Trophoblast cell (in vitro differentiated cells and primary cell): ENCODE results near the gene ERG28.

ENCODE experiments used
- DNase-seq, 2 donors: peaks; one replicate each; pipeline ENCODE4 v3.0.0-alpha.2; 2016
- H2AFZ ChIP-seq: 2 replicates; pipeline ENCODE4 v1.6.1; 2013; ENCODE audit warnings: low read length, moderate library complexity, mild to moderate bottlenecking; ENCODE audit not compliant: insufficient read depth, poor library complexity
- H2AK5ac ChIP-seq: 2 replicates; pipeline ENCODE4 v1.6.1; 2013; ENCODE audit warnings: mild to moderate bottlenecking, low read length
- H2BK120ac ChIP-seq: 2 replicates; pipeline ENCODE4 v1.6.1; 2013; ENCODE audit warnings: low read length, mild to moderate bottlenecking, moderate library complexity; ENCODE audit not compliant: insufficient read depth, poor library complexity
- H2BK12ac ChIP-seq: 2 replicates; pipeline ENCODE4 v1.6.1; 2013; ENCODE audit warnings: mild to moderate bottlenecking, low read length, moderate library complexity
- H2BK5ac ChIP-seq: 2 replicates; pipeline ENCODE4 v1.6.1; 2013; ENCODE audit warnings: low read length, low read depth, moderate library complexity, mild to moderate bottlenecking; ENCODE audit not compliant: poor library complexity
- H3K14ac ChIP-seq: 2 replicates; pipeline ENCODE4 v1.6.1; 2013; ENCODE audit warnings: mild to moderate bottlenecking, low read length
- H3K18ac ChIP-seq: 2 replicates; pipeline ENCODE4 v1.6.1; 2013; ENCODE audit warnings: mild to moderate bottlenecking, low read length
- H3K23ac ChIP-seq: 2 replicates; pipeline ENCODE4 v1.6.1; 2013; ENCODE audit warnings: low read length
- H3K27ac ChIP-seq: 2 replicates; pipeline ENCODE4 v1.5.1; 2013; ENCODE audit warnings: low read depth, mild to moderate bottlenecking, inconsistent platforms, low read length, moderate library complexity
- H3K27me3 ChIP-seq: 2 replicates; pipeline ENCODE4 v1.6.1; 2013; ENCODE audit warnings: inconsistent platforms, mild to moderate bottlenecking, low read length, moderate library complexity; ENCODE audit not compliant: insufficient read depth
- H3K36me3 ChIP-seq, 2 experiments: 1 replicate in 1 of 2; 2 replicates in 1 of 2; pipeline ENCODE4 v1.6.1; 2013; ENCODE audit warnings: low read length in 2 of 2, mild to moderate bottlenecking in 2 of 2, moderate library complexity in 1 of 2; ENCODE audit not compliant: insufficient read depth in 2 of 2, control insufficient read depth in 1 of 2
- H3K4ac ChIP-seq: 2 replicates; pipeline ENCODE4 v1.6.1; 2013; ENCODE audit warnings: low read depth, mild to moderate bottlenecking, low read length, moderate library complexity
- H3K4me1 ChIP-seq, 2 experiments: 1 replicate in 1 of 2; 2 replicates in 1 of 2; pipeline ENCODE4 v1.6.1; 2013; ENCODE audit warnings: low read length in 2 of 2, mild to moderate bottlenecking in 2 of 2, moderate library complexity in 1 of 2; ENCODE audit not compliant: insufficient read depth in 2 of 2, control insufficient read depth in 1 of 2
- H3K4me2 ChIP-seq: 2 replicates; pipeline ENCODE4 v1.6.1; 2013; ENCODE audit warnings: inconsistent platforms, mild to moderate bottlenecking, low read length, moderate library complexity
- H3K4me3 ChIP-seq: 2 replicates; pipeline ENCODE4 v1.5.1; 2013; ENCODE audit warnings: mild to moderate bottlenecking, low read depth, low read length, inconsistent platforms
- H3K79me1 ChIP-seq: one replicate; pipeline ENCODE4 v1.6.1; 2013; ENCODE audit warnings: low read length
- H3K79me2 ChIP-seq: 2 replicates; pipeline ENCODE4 v1.6.1; 2013; ENCODE audit warnings: low read length, mild to moderate bottlenecking; ENCODE audit not compliant: control insufficient read depth, insufficient read depth, poor library complexity
- H3K9ac ChIP-seq: 2 replicates; pipeline ENCODE4 v1.6.1; 2013; ENCODE audit warnings: mild to moderate bottlenecking, low read length
- H3K9me3 ChIP-seq: 2 replicates; pipeline ENCODE4 v1.6.1; 2013; ENCODE audit warnings: low read depth, mild to moderate bottlenecking, control low read depth, inconsistent platforms, low read length; ENCODE audit not compliant: insufficient read depth
- H4K12ac ChIP-seq: 2 replicates; pipeline ENCODE4 v1.6.1; 2013; ENCODE audit warnings: low read depth, mild to moderate bottlenecking, low read length, moderate library complexity
- H4K8ac ChIP-seq: 2 replicates; pipeline ENCODE4 v1.6.1; 2013; ENCODE audit warnings: low read depth, mild to moderate bottlenecking, low read length, moderate library complexity
- H4K91ac ChIP-seq: one replicate; pipeline ENCODE4 v1.6.1; 2013; ENCODE audit warnings: low read depth, mild to moderate bottlenecking, low read length, moderate library complexity
- WGBS: extraction: QIAGEN DNeasy Blood & Tissue Kit; methylation state at CpG from one replicate; pipeline ENCODE4 v1.1.7; 2013; ENCODE audit warnings: missing lambda C conversion rate; ENCODE audit not compliant: insufficient read length, insufficient coverage; ENCODE audit errors: extremely low coverage; 5-methylcytosine and 5-hydroxymethylcytosine counted together

ERG28 gene

DNA sequence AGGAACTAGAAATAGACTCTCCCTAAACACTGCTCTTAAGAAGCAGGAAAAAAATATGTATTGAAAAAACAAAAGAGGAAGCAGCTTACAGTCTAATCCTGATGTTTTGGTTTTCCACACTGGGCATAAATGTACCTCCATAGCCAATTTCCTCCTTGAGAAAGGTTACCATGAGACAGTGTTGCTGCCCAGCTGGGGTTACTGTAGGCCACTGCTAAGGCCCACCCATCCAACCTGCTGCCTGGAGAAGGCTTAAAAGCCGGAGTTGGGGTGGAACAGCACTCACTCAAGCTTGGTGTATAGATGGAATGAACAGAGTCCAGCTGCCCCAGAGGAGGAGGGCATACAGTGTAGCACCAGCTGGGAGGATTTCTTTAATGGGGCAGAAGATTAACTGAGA is 41.1 kb downstream of the ERG28 start:
- Histone ChIP-seq H2BK12ac (no peak overlapping the region), H3K4me1 (peaks cover 0 to 3% of the 10 kb centered on the region in 2 experiments), H4K91ac (no peak overlapping the region), H2BK5ac (no peak overlapping the region), H3K4ac (no peak overlapping the region), H3K4me2 (no peak overlapping the region), H3K23ac (no peak overlapping the region), H3K9ac (no peak overlapping the region), H3K79me1 (no peaks in the 10 kb centered on the region), H3K14ac (no peak overlapping the region), H4K12ac (no peak overlapping the region), H3K4me3 (no peak overlapping the region), H2AK5ac (no peak overlapping the region), H3K79me2 (no peaks in the 10 kb centered on the region), H2BK120ac (no peak overlapping the region), H2AFZ (no peak overlapping the region), H3K27me3 (no peaks in the 10 kb centered on the region), H3K36me3 (no peaks in the 10 kb centered on the region), H3K27ac (no peak overlapping the region), H4K8ac (no peak overlapping the region), H3K9me3 (no peaks in the 10 kb centered on the region), H3K18ac (no peak overlapping the region)
- DNase-seq: no peak
- WGBS: no CpG with 5 or more reads among the region's 1 CpG

DNA sequence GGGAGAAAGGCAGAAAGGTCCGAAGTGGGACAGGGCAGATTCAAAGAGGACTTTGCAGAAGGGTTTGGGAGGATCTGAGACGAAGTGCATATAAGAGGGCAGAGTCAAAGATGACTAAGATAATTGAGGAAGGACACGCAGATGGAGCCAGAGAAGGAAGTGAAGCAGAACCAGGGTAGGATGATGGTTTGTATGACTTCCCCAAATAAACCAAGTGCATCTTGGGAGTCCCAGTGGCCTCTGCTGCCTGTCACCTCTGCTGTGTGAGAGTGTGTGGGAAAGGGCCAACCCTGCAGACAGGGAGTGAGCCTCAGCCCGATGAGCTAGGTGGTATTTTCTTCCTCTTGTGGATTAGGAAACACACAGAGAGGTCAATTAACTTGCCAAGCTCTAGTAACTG is 45.5 kb downstream of the ERG28 start:
- no peak overlapping the region for H2AK5ac ChIP-seq
- no peak overlapping the region for H2BK12ac ChIP-seq
- H3K14ac ChIP-seq: no peak overlapping the region
- H3K79me2 ChIP-seq: no peaks in the 10 kb centered on the region
- H3K79me1 ChIP-seq: no peaks in the 10 kb centered on the region
- no peak overlapping the region for H3K23ac ChIP-seq
- WGBS: no CpG with 5 or more reads among the region's 4 CpGs
- no peaks in the 10 kb centered on the region for H3K27me3 ChIP-seq
- no peak overlapping the region for H2AFZ ChIP-seq
- no peak overlapping the region for H4K8ac ChIP-seq
- no peak overlapping the region for H2BK5ac ChIP-seq
- no peaks in the 10 kb centered on the region for H3K36me3 ChIP-seq
- peak; percentile 19 to 56 for DNase-seq
- H3K4ac ChIP-seq: no peak overlapping the region
- no peak overlapping the region for H4K12ac ChIP-seq
- H3K27ac ChIP-seq: no peak overlapping the region
- no peak overlapping the region for H3K4me2 ChIP-seq
- no peak overlapping the region for H4K91ac ChIP-seq
- H3K18ac ChIP-seq: no peak overlapping the region
- H3K9me3 ChIP-seq: no peaks in the 10 kb centered on the region
- H3K4me3 ChIP-seq: no peak overlapping the region
- peaks cover 3 to 6% of the 10 kb centered on the region in 2 experiments for H3K4me1 ChIP-seq
- no peak overlapping the region for H2BK120ac ChIP-seq
- no peak overlapping the region for H3K9ac ChIP-seq

DNA sequence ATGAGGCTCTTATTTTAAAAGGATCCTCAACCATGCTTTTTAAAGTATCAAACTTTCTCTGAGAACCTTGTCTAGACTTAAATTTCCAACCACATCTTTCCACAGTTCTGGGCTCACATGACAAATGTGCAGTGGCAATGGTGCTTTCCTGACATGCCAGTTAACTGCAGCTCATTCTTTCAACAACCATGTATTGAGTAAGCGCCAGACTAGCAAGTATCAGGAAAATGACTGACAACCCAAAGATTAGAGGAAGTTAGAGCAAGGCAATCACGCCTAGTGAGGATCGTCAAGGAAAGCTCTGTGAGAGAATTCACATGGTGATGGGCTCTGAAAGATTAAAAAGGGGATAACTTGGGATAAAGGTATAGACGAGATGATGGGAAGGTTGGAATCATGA is 46.5 kb downstream of the ERG28 start:
- H2AK5ac ChIP-seq: no peak overlapping the region
- H3K27me3 ChIP-seq: no peaks in the 10 kb centered on the region
- no peaks in the 10 kb centered on the region for H3K36me3 ChIP-seq
- no peak overlapping the region for H3K23ac ChIP-seq
- no peak overlapping the region for H3K14ac ChIP-seq
- no peak overlapping the region for H3K9ac ChIP-seq
- no peaks in the 10 kb centered on the region for H3K79me2 ChIP-seq
- WGBS: 100% methylated on average over 1 of the region's 4 CpGs
- peaks cover 10 to 14% of the 10 kb centered on the region in 2 experiments for H3K4me1 ChIP-seq
- no peak overlapping the region for H3K18ac ChIP-seq
- no peaks in the 10 kb centered on the region for H3K9me3 ChIP-seq
- peak in 1 of 2 donors; percentile 48 for DNase-seq
- no peak overlapping the region for H3K27ac ChIP-seq
- H3K4me2 ChIP-seq: no peak overlapping the region
- no peak overlapping the region for H3K4ac ChIP-seq
- H4K91ac ChIP-seq: no peak overlapping the region
- no peak overlapping the region for H3K4me3 ChIP-seq
- H3K79me1 ChIP-seq: no peaks in the 10 kb centered on the region
- no peak overlapping the region for H2BK12ac ChIP-seq
- no peak overlapping the region for H2BK120ac ChIP-seq
- H4K12ac ChIP-seq: no peak overlapping the region
- no peak overlapping the region for H2AFZ ChIP-seq
- no peak overlapping the region for H2BK5ac ChIP-seq
- H4K8ac ChIP-seq: no peak overlapping the region

DNA sequence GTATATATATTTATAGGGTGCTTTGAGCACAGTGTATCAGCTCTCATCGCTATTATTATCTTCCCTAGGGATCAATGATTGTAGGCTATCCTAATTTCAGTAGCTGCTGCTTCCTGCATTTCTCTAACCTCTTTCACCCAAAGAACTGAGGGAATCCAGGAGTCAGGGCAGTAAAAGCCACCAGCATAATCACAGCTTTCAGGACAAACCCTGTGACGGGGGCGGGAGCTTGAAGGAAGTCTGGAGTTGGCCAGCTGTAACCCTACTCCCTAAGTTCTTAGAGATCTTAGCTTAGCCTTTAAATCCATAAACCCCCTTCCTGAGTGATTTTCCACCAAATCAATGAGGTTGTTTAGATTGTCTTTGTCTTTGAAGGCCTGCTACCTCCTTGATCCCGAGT is 48.5 kb downstream of the ERG28 start:
- no peak overlapping the region for H2BK120ac ChIP-seq
- H3K36me3 ChIP-seq: no peaks in the 10 kb centered on the region
- peaks cover 10 to 18% of the 10 kb centered on the region in 2 experiments for H3K4me1 ChIP-seq
- no CpG with 5 or more reads among the region's 4 CpGs for WGBS
- no peak overlapping the region for H4K91ac ChIP-seq
- peaks cover 2% of the 10 kb centered on the region for H3K9me3 ChIP-seq
- H3K4ac ChIP-seq: no peak overlapping the region
- no peak overlapping the region for H3K9ac ChIP-seq
- H3K79me1 ChIP-seq: no peaks in the 10 kb centered on the region
- no peak overlapping the region for H4K8ac ChIP-seq
- H2AFZ ChIP-seq: no peak overlapping the region
- H2AK5ac ChIP-seq: no peak overlapping the region
- H3K27me3 ChIP-seq: no peaks in the 10 kb centered on the region
- H3K23ac ChIP-seq: no peak overlapping the region
- H3K27ac ChIP-seq: no peak overlapping the region
- H2BK5ac ChIP-seq: no peak overlapping the region
- no peak overlapping the region for H3K4me2 ChIP-seq
- peak; percentile 33 to 52 for DNase-seq
- no peak overlapping the region for H3K4me3 ChIP-seq
- no peaks in the 10 kb centered on the region for H3K79me2 ChIP-seq
- H4K12ac ChIP-seq: no peak overlapping the region
- H3K14ac ChIP-seq: no peak overlapping the region
- H3K18ac ChIP-seq: no peak overlapping the region
- no peak overlapping the region for H2BK12ac ChIP-seq
